GM13977 (cell line): ENCODE measurements around the gene SLC30A2.
A peak's percentile ranks its signal among the peaks of the same experiment; 100 is the strongest.

Source experiments
- DNase-seq: peaks from one replicate; pipeline ENCODE4 v3.0.0; 2012; ENCODE audit warnings: low spot score
- in situ Hi-C: fragments of 300-500 bp; cut with MboI; formaldehyde crosslinking; loops from one replicate; pipeline ENCODE4 v1.12.0; 2022; ENCODE audit warnings: low sequenced_read_pairs, low pct_unique_long_range_greater_than_20kb, mixed read lengths, inconsistent platforms; ENCODE audit not compliant: unreplicated experiment
- TF ChIP-seq, protein P1 (sequence below): IDR thresholded peaks from 2 replicates; pipeline ENCODE4 v1.5.1; 2012; ENCODE audit warnings: mild to moderate bottlenecking, control low read depth; ENCODE audit not compliant: insufficient read depth; ENCODE audit errors: extremely low read depth, missing control alignments

SLC30A2 gene

DNA sequence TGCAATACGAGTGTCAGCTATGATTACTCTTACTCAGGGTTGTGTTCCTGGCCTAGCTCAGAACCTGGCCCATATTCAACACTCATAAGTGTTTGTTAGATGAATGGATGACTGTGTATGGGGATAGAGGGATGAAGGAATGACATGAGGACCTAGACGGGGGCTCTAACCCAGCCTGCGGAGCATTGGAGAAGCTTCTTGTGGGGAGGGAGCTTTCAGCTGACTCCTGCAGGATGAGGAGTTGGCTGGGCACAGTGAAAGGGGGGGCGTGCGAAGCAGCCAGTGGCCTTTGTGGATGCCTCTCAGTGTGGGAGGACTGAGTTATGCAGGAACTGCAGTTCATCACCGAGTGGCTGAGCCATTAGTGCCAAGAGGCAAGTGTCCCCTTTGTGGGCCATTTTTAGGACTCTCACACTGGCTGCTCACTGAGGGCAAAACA, 25.6 kb downstream of the SLC30A2 start:
- DNase-seq: no peak
- in situ Hi-C loops: no loop called here
- TF ChIP-seq, protein P1, sequence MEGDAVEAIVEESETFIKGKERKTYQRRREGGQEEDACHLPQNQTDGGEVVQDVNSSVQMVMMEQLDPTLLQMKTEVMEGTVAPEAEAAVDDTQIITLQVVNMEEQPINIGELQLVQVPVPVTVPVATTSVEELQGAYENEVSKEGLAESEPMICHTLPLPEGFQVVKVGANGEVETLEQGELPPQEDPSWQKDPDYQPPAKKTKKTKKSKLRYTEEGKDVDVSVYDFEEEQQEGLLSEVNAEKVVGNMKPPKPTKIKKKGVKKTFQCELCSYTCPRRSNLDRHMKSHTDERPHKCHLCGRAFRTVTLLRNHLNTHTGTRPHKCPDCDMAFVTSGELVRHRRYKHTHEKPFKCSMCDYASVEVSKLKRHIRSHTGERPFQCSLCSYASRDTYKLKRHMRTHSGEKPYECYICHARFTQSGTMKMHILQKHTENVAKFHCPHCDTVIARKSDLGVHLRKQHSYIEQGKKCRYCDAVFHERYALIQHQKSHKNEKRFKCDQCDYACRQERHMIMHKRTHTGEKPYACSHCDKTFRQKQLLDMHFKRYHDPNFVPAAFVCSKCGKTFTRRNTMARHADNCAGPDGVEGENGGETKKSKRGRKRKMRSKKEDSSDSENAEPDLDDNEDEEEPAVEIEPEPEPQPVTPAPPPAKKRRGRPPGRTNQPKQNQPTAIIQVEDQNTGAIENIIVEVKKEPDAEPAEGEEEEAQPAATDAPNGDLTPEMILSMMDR: no peak

- no peak for DNase-seq
- in situ Hi-C loops: no loop called here
- TF ChIP-seq, protein P1: no peak
Observed at GRCh38 chr1:26019641-26020315, 26.1 kb downstream of the SLC30A2 start.

- in situ Hi-C loops: no loop called here
- TF ChIP-seq, protein P1: no peak
- no peak for DNase-seq
Observed at GRCh38 chr1:26017606-26018005, 28.3 kb downstream of the SLC30A2 start.

GRCh38 chr1:26016953-26017545, 28.9 kb downstream of the SLC30A2 start:
- in situ Hi-C loops: no loop called here
- TF ChIP-seq, protein P1: no peak
- DNase-seq: no peak

DNA sequence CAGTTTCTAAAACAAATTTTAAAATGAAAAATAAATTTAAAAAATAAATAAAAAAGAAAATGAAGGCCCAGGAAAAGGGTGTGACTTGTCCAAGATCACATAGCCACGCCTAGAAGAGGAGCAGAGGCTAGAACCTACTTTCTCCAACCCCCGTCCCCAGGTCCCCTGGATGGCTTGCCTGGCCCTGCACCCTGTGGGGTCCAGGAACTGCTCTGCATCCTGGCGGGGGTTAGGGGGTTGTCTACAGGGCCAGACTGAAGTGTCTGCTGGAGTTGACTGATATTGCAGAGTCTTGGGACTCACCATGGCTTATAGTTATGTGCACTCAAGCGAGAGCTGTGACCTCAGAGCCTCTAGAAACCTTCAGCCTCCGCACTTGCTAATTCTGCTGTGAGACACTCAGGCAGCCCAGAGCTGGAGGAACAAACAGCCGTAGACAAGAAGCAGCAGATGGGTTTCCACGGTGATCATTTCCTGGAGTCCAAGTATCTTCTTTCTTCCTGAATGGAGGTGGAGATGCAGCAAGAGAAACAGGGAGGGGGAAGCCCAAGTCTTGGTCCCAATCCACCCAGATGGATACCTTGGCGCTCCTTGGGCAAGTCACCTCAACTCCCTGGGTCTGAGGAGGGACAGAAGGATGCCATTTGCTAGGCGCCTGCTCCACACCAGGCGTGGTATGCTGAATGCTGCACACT, 29.5 kb downstream of the SLC30A2 start:
- TF ChIP-seq, protein P1: no peak
- DNase-seq: peak; percentile 49
- in situ Hi-C loops: no loop called here

GRCh38 chr1:26015358-26015757, 30.6 kb downstream of the SLC30A2 start:
- TF ChIP-seq, protein P1: no peak
- in situ Hi-C loops: no loop called here
- no peak for DNase-seq
